Breast epithelium (tissue), 4 donors: ENCODE results near the gene SOHLH2. TPM values are rescaled to one million over a fixed set of nuclear protein-coding genes. Genes with fewer than 3 reads are reported as not detected.
A peak's percentile ranks its signal among the peaks of the same experiment; 100 is the strongest.

Experiments used
- DNase-seq, 2 donors: peaks; one replicate each; pipeline ENCODE4 v3.0.0-alpha.2; 2019; ENCODE audit warnings: low spot score in 2 of 2
- H3K27ac ChIP-seq, 2 donors: fragments of 200-600 bp; sonication (generic) in 1 of 2; one replicate each; pipeline ENCODE4 v1.5.1; 2016 to 2019; ENCODE audit warnings: mild to moderate bottlenecking in 1 of 2
- H3K27me3 ChIP-seq, 2 donors: fragments of 200-600 bp; sonication (generic) in 1 of 2; one replicate each; pipeline versions ENCODE4 v1.5.1 to v1.6.0; 2017 to 2019; ENCODE audit warnings: control low read depth in 1 of 2, mild to moderate bottlenecking in 1 of 2
- H3K36me3 ChIP-seq: fragments of 200-600 bp; one replicate; pipeline ENCODE4 v1.5.1; 2019
- H3K4me1 ChIP-seq, 2 donors: fragments of 200-600 bp; sonication (generic); one replicate each; pipeline ENCODE4 v1.5.1; 2016 to 2019; ENCODE audit warnings: control low read depth in 1 of 2
- H3K4me3 ChIP-seq, 3 donors: fragments of 200-600 bp; sonication (generic); 1 replicate in 2 of 3; 2 replicates in 1 of 3; pipeline ENCODE4 v1.5.1; 2016 to 2019; ENCODE audit warnings: mild to moderate bottlenecking in 3 of 3, moderate library complexity in 2 of 3
- H3K9me3 ChIP-seq, 2 donors: fragments of 200-600 bp; sonication (generic) in 1 of 2; one replicate each; pipeline ENCODE4 v1.5.1; 2016 to 2019; ENCODE audit warnings: control low read depth in 1 of 2
- CTCF ChIP-seq, 3 donors: fragments of 450-650 bp; IDR thresholded peaks; one replicate each; pipeline ENCODE4 v1.5.1; 2016 to 2017; ENCODE audit warnings: antibody characterized with exemption in 3 of 3, mild to moderate bottlenecking in 3 of 3, moderate library complexity in 3 of 3
- POLR2A ChIP-seq: fragments of 450-650 bp; IDR thresholded peaks from one replicate; pipeline ENCODE4 v1.6.1; 2016; ENCODE audit warnings: antibody characterized with exemption, mild to moderate bottlenecking, moderate library complexity
- POLR2AphosphoS5 ChIP-seq, 3 donors: sonication (generic); formaldehyde crosslinking; IDR thresholded peaks; one replicate each; pipeline ENCODE4 v1.6.1; 2017; ENCODE audit warnings: antibody characterized with exemption in 3 of 3
- intact Hi-C: fragments of 100-400 bp; cut with DNase I; formaldehyde crosslinking; loops from one replicate; pipeline ENCODE4 v1.15.1; 2023; ENCODE audit warnings: low total_unique reads
- total RNA-seq, 3 donors: library from RNA; depleted of rRNA; stranded (reverse); fragments of >200 nt; gene quantifications; one replicate each; pipeline ENCODE4 v1.1.0, GENCODE V29; 2016

SOHLH2 gene
- total RNA-seq, 3 donors from 2014 or later: 0.16 TPM; not detected in 2

GRCh38 chr13:36130552-36131221 lies 83.7 kb downstream of the SOHLH2 start:
- H3K4me3 ChIP-seq: peak overlapping the region; percentile 59 to 89 (median 61)
- no peaks in the 10 kb centered on the region for H3K36me3 ChIP-seq
- no peak for TF ChIP-seq POLR2AphosphoS5 (IDR thresholded peaks at IDR 0.05)
- no peak for TF ChIP-seq POLR2A
- TF ChIP-seq CTCF (IDR thresholded peaks at IDR 0.05): no peak
- no peak for DNase-seq
- H3K9me3 ChIP-seq: no peaks in the 10 kb centered on the region
- H3K27ac ChIP-seq: peak overlapping the region; percentile 25 to 88
- H3K27me3 ChIP-seq: no peaks in the 10 kb centered on the region
- H3K4me1 ChIP-seq: peaks cover 0 to 6% of the 10 kb centered on the region in 2 donors
- intact Hi-C loops: no loop called here

- TF ChIP-seq CTCF (IDR thresholded peaks at IDR 0.05) (no peak), POLR2A (no peak), POLR2AphosphoS5 (IDR thresholded peaks at IDR 0.05) (no peak)
- H3K27ac ChIP-seq: peak overlapping the region in 1 of 2 donors; percentile 88
- H3K9me3 ChIP-seq: no peaks in the 10 kb centered on the region
- no peaks in the 10 kb centered on the region for H3K27me3 ChIP-seq
- peak overlapping the region; percentile 59 to 89 (median 61) for H3K4me3 ChIP-seq
- intact Hi-C loops: no loop called here
- no peaks in the 10 kb centered on the region for H3K36me3 ChIP-seq
- peaks cover 0 to 6% of the 10 kb centered on the region in 2 donors for H3K4me1 ChIP-seq
- DNase-seq: no peak
Observed at GRCh38 chr13:36130193-36130551, 84.2 kb downstream of the SOHLH2 start.

GRCh38 chr13:36129539-36129938 lies 84.8 kb downstream of the SOHLH2 start:
- Histone ChIP-seq H3K27me3 (no peaks in the 10 kb centered on the region), H3K27ac (peak overlapping the region in 1 of 2 donors; percentile 55), H3K4me3 (peak overlapping the region; percentile 59 to 89 (median 61)), H3K36me3 (no peaks in the 10 kb centered on the region), H3K4me1 (peaks cover 0 to 8% of the 10 kb centered on the region in 2 donors), H3K9me3 (no peaks in the 10 kb centered on the region)
- DNase-seq: no peak
- intact Hi-C loops: no loop called here
- TF ChIP-seq POLR2A (no peak), POLR2AphosphoS5 (IDR thresholded peaks at IDR 0.05) (no peak), CTCF (IDR thresholded peaks at IDR 0.05) (no peak)

GRCh38 chr13:36126491-36126890 lies 87.9 kb downstream of the SOHLH2 start:
- H3K36me3 ChIP-seq: no peaks in the 10 kb centered on the region
- H3K27me3 ChIP-seq: no peaks in the 10 kb centered on the region
- no peak for DNase-seq
- intact Hi-C loops: no loop called here
- no peak overlapping the region for H3K4me3 ChIP-seq
- no peaks in the 10 kb centered on the region for H3K9me3 ChIP-seq
- H3K27ac ChIP-seq: no peak overlapping the region
- no peak for TF ChIP-seq POLR2AphosphoS5 (IDR thresholded peaks at IDR 0.05)
- TF ChIP-seq POLR2A: no peak
- no peak for TF ChIP-seq CTCF (IDR thresholded peaks at IDR 0.05)
- peaks cover 0 to 19% of the 10 kb centered on the region in 2 donors for H3K4me1 ChIP-seq

- DNase-seq: no peak
- intact Hi-C loops: no loop called here
Observed at GRCh38 chr13:36125841-36126240, 88.5 kb downstream of the SOHLH2 start.

More at GRCh38 chr13:36125841-36126240, 88.5 kb downstream of the SOHLH2 start:
- Histone ChIP-seq H3K4me3 (no peak overlapping the region), H3K27me3 (no peaks in the 10 kb centered on the region), H3K27ac (no peak overlapping the region), H3K9me3 (no peaks in the 10 kb centered on the region), H3K4me1 (peaks cover 0 to 19% of the 10 kb centered on the region in 2 donors), H3K36me3 (no peaks in the 10 kb centered on the region)
- no peak for TF ChIP-seq POLR2A
- TF ChIP-seq CTCF (IDR thresholded peaks at IDR 0.05): no peak
- TF ChIP-seq POLR2AphosphoS5 (IDR thresholded peaks at IDR 0.05): no peak
